ENCODE results near the gene CRACR2A. TPM values are rescaled to one million over a fixed set of nuclear protein-coding genes. Genes with fewer than 3 reads are reported as not detected.

Gene CRACR2A
- total RNA-seq, 1 donor: 16.3 TPM

- H3K9me3 ChIP-seq (ENCODE audit: low read depth, low read length): no peaks in the 10 kb centered on the region
- peaks cover 5% of the 10 kb centered on the region for H3K4me1 ChIP-seq (ENCODE audit: insufficient read depth, low read length)
- H3K4me3 ChIP-seq (ENCODE audit: insufficient read depth, low read length): no peak overlapping the region
- no peaks in the 10 kb centered on the region for H4K20me1 ChIP-seq (ENCODE audit: insufficient read depth, low read length)
- no peaks in the 10 kb centered on the region for H3K79me2 ChIP-seq (ENCODE audit: insufficient read depth, low read length)
- H2AFZ ChIP-seq (ENCODE audit: low read length): no peak overlapping the region
- H3K4me2 ChIP-seq (ENCODE audit: insufficient read depth, low read length): no peak overlapping the region
- TF ChIP-seq CTCF (IDR thresholded peaks at IDR 0.05; ENCODE audit: extremely low read depth, low read depth, low read length): no peak
- no peaks in the 10 kb centered on the region for H3K36me3 ChIP-seq (ENCODE audit: insufficient read depth, low read length)
- H3K27me3 ChIP-seq (ENCODE audit: insufficient read depth, low read length): no peaks in the 10 kb centered on the region
- no peak overlapping the region for H3K27ac ChIP-seq (ENCODE audit: low read depth, low read length)
- DNase-seq (ENCODE audit: insufficient read length, low spot score, missing footprints): no peak
Observed at GRCh38 chr12:3792623-3793288, 39.8 kb upstream of the CRACR2A start.

GRCh38 chr12:3791256-3791874 is 38.5 kb upstream of the CRACR2A start:
- Histone ChIP-seq H3K79me2 (ENCODE audit: insufficient read depth, low read length) (no peaks in the 10 kb centered on the region), H3K36me3 (ENCODE audit: insufficient read depth, low read length) (no peaks in the 10 kb centered on the region), H2AFZ (ENCODE audit: low read length) (no peak overlapping the region), H3K4me2 (ENCODE audit: insufficient read depth, low read length) (no peak overlapping the region), H3K9me3 (ENCODE audit: low read depth, low read length) (no peaks in the 10 kb centered on the region), H3K4me1 (ENCODE audit: insufficient read depth, low read length) (peaks cover 5% of the 10 kb centered on the region), H3K27me3 (ENCODE audit: insufficient read depth, low read length) (no peaks in the 10 kb centered on the region), H3K4me3 (ENCODE audit: insufficient read depth, low read length) (no peak overlapping the region), H3K27ac (ENCODE audit: low read depth, low read length) (no peak overlapping the region), H4K20me1 (ENCODE audit: insufficient read depth, low read length) (no peaks in the 10 kb centered on the region)
- no peak for DNase-seq (ENCODE audit: insufficient read length, low spot score, missing footprints)
- no peak for TF ChIP-seq CTCF (IDR thresholded peaks at IDR 0.05; ENCODE audit: extremely low read depth, low read depth, low read length)

GRCh38 chr12:3790642-3791041 is 37.7 kb upstream of the CRACR2A start:
- H2AFZ ChIP-seq (ENCODE audit: low read length): no peak overlapping the region
- TF ChIP-seq CTCF (IDR thresholded peaks at IDR 0.05; ENCODE audit: extremely low read depth, low read depth, low read length): no peak
- H3K4me1 ChIP-seq (ENCODE audit: insufficient read depth, low read length): peaks cover 5% of the 10 kb centered on the region
- no peaks in the 10 kb centered on the region for H3K36me3 ChIP-seq (ENCODE audit: insufficient read depth, low read length)
- H3K9me3 ChIP-seq (ENCODE audit: low read depth, low read length): no peaks in the 10 kb centered on the region
- H3K27me3 ChIP-seq (ENCODE audit: insufficient read depth, low read length): no peaks in the 10 kb centered on the region
- no peak for DNase-seq (ENCODE audit: insufficient read length, low spot score, missing footprints)
- H3K27ac ChIP-seq (ENCODE audit: low read depth, low read length): no peak overlapping the region
- H3K4me3 ChIP-seq (ENCODE audit: insufficient read depth, low read length): no peak overlapping the region
- H4K20me1 ChIP-seq (ENCODE audit: insufficient read depth, low read length): no peaks in the 10 kb centered on the region
- H3K4me2 ChIP-seq (ENCODE audit: insufficient read depth, low read length): no peak overlapping the region
- no peaks in the 10 kb centered on the region for H3K79me2 ChIP-seq (ENCODE audit: insufficient read depth, low read length)

- Histone ChIP-seq H3K79me2 (ENCODE audit: insufficient read depth, low read length) (no peaks in the 10 kb centered on the region), H4K20me1 (ENCODE audit: insufficient read depth, low read length) (no peaks in the 10 kb centered on the region), H3K4me2 (ENCODE audit: insufficient read depth, low read length) (no peak overlapping the region), H3K4me3 (ENCODE audit: insufficient read depth, low read length) (no peak overlapping the region), H3K4me1 (ENCODE audit: insufficient read depth, low read length) (no peaks in the 10 kb centered on the region), H3K27me3 (ENCODE audit: insufficient read depth, low read length) (no peaks in the 10 kb centered on the region), H2AFZ (ENCODE audit: low read length) (no peak overlapping the region), H3K9me3 (ENCODE audit: low read depth, low read length) (no peaks in the 10 kb centered on the region), H3K27ac (ENCODE audit: low read depth, low read length) (no peak overlapping the region), H3K36me3 (ENCODE audit: insufficient read depth, low read length) (no peaks in the 10 kb centered on the region)
- no peak for DNase-seq (ENCODE audit: insufficient read length, low spot score, missing footprints)
- no peak for TF ChIP-seq CTCF (IDR thresholded peaks at IDR 0.05; ENCODE audit: extremely low read depth, low read depth, low read length)
Observed at GRCh38 chr12:3789838-3790237, 36.9 kb upstream of the CRACR2A start.
